ENCODE measurements around the gene GMNN.

DNA sequence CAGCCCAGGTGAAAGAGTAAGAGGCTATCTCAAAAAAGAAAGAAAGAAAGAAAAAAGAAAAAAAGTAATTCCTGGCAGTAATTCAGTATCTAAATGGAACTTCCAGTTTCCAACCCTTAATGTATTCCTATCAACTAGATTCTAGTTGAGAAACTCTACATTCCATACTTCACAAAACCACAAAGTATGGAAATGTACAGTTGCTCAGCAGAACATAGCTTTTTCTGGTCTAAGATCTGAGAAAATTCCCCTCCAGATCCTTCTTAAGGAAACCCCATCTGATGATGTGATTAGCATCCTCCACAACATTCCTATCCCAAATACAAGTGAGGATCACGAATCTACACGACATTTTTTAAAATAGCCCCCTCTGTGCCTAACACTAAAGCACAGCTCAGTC is 20.4 kb downstream of the GMNN start:
- TF ChIP-seq TCF7L2 (IDR thresholded peaks at IDR 0.05; ENCODE audit: low read depth, low read length) (no peak), POLR2AphosphoS5 (IDR thresholded peaks at IDR 0.05; ENCODE audit: low read depth, low read length) (no peak), SIN3A (IDR thresholded peaks at IDR 0.05; ENCODE audit: borderline replicate concordance, insufficient read depth, low read depth, low read length) (no peak)
- TF ChIP-seq, protein P1, sequence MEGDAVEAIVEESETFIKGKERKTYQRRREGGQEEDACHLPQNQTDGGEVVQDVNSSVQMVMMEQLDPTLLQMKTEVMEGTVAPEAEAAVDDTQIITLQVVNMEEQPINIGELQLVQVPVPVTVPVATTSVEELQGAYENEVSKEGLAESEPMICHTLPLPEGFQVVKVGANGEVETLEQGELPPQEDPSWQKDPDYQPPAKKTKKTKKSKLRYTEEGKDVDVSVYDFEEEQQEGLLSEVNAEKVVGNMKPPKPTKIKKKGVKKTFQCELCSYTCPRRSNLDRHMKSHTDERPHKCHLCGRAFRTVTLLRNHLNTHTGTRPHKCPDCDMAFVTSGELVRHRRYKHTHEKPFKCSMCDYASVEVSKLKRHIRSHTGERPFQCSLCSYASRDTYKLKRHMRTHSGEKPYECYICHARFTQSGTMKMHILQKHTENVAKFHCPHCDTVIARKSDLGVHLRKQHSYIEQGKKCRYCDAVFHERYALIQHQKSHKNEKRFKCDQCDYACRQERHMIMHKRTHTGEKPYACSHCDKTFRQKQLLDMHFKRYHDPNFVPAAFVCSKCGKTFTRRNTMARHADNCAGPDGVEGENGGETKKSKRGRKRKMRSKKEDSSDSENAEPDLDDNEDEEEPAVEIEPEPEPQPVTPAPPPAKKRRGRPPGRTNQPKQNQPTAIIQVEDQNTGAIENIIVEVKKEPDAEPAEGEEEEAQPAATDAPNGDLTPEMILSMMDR (IDR thresholded peaks at IDR 0.05), result no peak
- TF ChIP-seq, protein P2, sequence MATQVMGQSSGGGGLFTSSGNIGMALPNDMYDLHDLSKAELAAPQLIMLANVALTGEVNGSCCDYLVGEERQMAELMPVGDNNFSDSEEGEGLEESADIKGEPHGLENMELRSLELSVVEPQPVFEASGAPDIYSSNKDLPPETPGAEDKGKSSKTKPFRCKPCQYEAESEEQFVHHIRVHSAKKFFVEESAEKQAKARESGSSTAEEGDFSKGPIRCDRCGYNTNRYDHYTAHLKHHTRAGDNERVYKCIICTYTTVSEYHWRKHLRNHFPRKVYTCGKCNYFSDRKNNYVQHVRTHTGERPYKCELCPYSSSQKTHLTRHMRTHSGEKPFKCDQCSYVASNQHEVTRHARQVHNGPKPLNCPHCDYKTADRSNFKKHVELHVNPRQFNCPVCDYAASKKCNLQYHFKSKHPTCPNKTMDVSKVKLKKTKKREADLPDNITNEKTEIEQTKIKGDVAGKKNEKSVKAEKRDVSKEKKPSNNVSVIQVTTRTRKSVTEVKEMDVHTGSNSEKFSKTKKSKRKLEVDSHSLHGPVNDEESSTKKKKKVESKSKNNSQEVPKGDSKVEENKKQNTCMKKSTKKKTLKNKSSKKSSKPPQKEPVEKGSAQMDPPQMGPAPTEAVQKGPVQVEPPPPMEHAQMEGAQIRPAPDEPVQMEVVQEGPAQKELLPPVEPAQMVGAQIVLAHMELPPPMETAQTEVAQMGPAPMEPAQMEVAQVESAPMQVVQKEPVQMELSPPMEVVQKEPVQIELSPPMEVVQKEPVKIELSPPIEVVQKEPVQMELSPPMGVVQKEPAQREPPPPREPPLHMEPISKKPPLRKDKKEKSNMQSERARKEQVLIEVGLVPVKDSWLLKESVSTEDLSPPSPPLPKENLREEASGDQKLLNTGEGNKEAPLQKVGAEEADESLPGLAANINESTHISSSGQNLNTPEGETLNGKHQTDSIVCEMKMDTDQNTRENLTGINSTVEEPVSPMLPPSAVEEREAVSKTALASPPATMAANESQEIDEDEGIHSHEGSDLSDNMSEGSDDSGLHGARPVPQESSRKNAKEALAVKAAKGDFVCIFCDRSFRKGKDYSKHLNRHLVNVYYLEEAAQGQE (IDR thresholded peaks at IDR 0.05; ENCODE audit: insufficient read depth in 1 of 2, low read depth in 2 of 2, low read length in 1 of 2), result no peak

Data from Panc1 (cell line).